ENCODE measurements around the gene CCDC9B.

DNA sequence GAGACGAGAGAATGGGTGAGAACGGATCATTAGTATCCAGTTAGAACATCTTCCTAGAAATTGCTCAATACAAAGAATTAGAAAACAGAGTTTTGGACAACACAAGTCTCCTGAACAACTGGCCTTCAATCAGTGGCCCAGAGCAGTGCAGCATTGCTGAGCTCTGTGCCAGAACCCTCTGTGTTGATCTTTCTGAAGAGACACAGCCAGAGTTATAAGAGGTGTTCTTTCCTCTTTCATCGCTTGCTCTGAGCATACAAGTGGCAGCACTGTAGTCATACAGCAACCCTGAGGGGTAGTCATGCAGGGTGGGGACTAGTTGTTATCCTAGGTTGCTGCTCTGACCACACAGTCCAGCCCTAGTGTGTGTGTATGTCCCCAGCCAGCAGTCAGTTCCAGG lies 45.7 kb upstream of the CCDC9B start:
- no peak for TF ChIP-seq POLR2A (IDR thresholded peaks at IDR 0.05)
- no peak for TF ChIP-seq POLR2AphosphoS5 (IDR thresholded peaks at IDR 0.05)

Measured in spleen (tissue), 3 donors.